ENCODE results near the gene DCAF16.
"Not testable (repeated sequence)": the region's sequence is repeated elsewhere in the genome, so short reads cannot be mapped to it uniquely, and the experiment has no call there.

Gene DCAF16

GRCh38 chr4:17810260-17811077, at the start of gene DCAF16, which contains the start of gene NCAPG:
Gene DCAF16, minus strand, starts transcription at chr4:17810757. Its CDS starts 6,616 bp downstream, at chr4:17804141.
Gene NCAPG, plus strand, starts transcription at chr4:17810979. Its CDS starts 99 bp downstream, at chr4:17811078.
- peak; percentile 97 for DNase-seq

GRCh38 chr4:17859793-17860406, 49.3 kb upstream of the DCAF16 start:
- DNase-seq, result no peak

GRCh38 chr4:17854036-17854435, 43.5 kb upstream of the DCAF16 start:
- no peak for DNase-seq

GRCh38 chr4:17851959-17852358, 41.4 kb upstream of the DCAF16 start:
- DNase-seq, result no peak

- DNase-seq, result not testable (repeated sequence)
Measured at GRCh38 chr4:17850295-17850694, 39.7 kb upstream of the DCAF16 start.

- DNase-seq, result no peak
Measured at GRCh38 chr4:17846266-17846665, 35.7 kb upstream of the DCAF16 start.

- DNase-seq, result no peak
Measured at GRCh38 chr4:17823871-17824669, 13.5 kb upstream of the DCAF16 start.

GRCh38 chr4:17817027-17817426, 6.5 kb upstream of the DCAF16 start:
- DNase-seq, result peak; percentile 69

GRCh38 chr4:17816142-17816541, 5.6 kb upstream of the DCAF16 start:
- no peak for DNase-seq

GRCh38 chr4:17814140-17814539, 3.6 kb upstream of the DCAF16 start:
- no peak for DNase-seq

GRCh38 chr4:17812801-17813200, 2.2 kb upstream of the DCAF16 start:
- DNase-seq, result no peak

- no peak for DNase-seq
Measured at GRCh38 chr4:17812125-17812524, 1.6 kb upstream of the DCAF16 start.

GRCh38 chr4:17811078-17811603, 584 bp upstream of the DCAF16 start:
- no peak for DNase-seq

GRCh38 chr4:17809667-17810066, 890 bp downstream of the DCAF16 start:
- DNase-seq, result no peak

- no peak for DNase-seq
Measured at GRCh38 chr4:17807446-17807845, 3.1 kb downstream of the DCAF16 start.

- no peak for DNase-seq
Measured at GRCh38 chr4:17805580-17806155, 4.9 kb downstream of the DCAF16 start.

- DNase-seq, result no peak
Measured at GRCh38 chr4:17797808-17798207, 12.7 kb downstream of the DCAF16 start.

GRCh38 chr4:17794730-17795129, 15.8 kb downstream of the DCAF16 start:
- DNase-seq, result no peak

- peak; percentile 62 for DNase-seq
Measured at GRCh38 chr4:17788956-17789355, 21.6 kb downstream of the DCAF16 start.

GRCh38 chr4:17787315-17787714, 23.2 kb downstream of the DCAF16 start:
- DNase-seq, result peak; percentile 87

GRCh38 chr4:17786567-17786966, 24.0 kb downstream of the DCAF16 start:
- DNase-seq, result peak; percentile 18

- DNase-seq, result no peak
Measured at GRCh38 chr4:17785858-17786257, 24.7 kb downstream of the DCAF16 start.
